Loucy (cell line): Measurements from ENCODE around the gene WDFY1.

ENCODE experiments used
- EZH2phosphoT487 ChIP-seq: fragments of 200-600 bp; IDR thresholded peaks from 2 replicates; pipeline ENCODE4 v1.6.1; 2018; ENCODE audit warnings: antibody characterized with exemption, mild to moderate bottlenecking, moderate library complexity, borderline replicate concordance
- TF ChIP-seq, protein P1 (sequence below): fragments of 200-600 bp; sonication (generic); conservative IDR thresholded peaks from 2 replicates; pipeline ENCODE4 v1.5.1; 2014; ENCODE audit warnings: mild to moderate bottlenecking, antibody characterized with exemption, low read length

- TF ChIP-seq, protein P1, sequence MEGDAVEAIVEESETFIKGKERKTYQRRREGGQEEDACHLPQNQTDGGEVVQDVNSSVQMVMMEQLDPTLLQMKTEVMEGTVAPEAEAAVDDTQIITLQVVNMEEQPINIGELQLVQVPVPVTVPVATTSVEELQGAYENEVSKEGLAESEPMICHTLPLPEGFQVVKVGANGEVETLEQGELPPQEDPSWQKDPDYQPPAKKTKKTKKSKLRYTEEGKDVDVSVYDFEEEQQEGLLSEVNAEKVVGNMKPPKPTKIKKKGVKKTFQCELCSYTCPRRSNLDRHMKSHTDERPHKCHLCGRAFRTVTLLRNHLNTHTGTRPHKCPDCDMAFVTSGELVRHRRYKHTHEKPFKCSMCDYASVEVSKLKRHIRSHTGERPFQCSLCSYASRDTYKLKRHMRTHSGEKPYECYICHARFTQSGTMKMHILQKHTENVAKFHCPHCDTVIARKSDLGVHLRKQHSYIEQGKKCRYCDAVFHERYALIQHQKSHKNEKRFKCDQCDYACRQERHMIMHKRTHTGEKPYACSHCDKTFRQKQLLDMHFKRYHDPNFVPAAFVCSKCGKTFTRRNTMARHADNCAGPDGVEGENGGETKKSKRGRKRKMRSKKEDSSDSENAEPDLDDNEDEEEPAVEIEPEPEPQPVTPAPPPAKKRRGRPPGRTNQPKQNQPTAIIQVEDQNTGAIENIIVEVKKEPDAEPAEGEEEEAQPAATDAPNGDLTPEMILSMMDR, result no peak
- no peak for TF ChIP-seq EZH2phosphoT487
Observed at GRCh38 chr2:223918671-223919134, 26.4 kb downstream of the WDFY1 start.
